Tibial artery (tissue), 4 donors: ENCODE data around the gene HOXC4.

Experiments
- DNase-seq, 2 donors: peaks; one replicate each; pipeline ENCODE4 v3.0.0-alpha.2; 2019
- H3K27ac ChIP-seq, 2 donors: fragments of 200-600 bp; sonication (generic) in 1 of 2; 1 replicate in 1 of 2; 2 replicates in 1 of 2; pipeline ENCODE4 v1.5.1; 2018 to 2019; ENCODE audit warnings: mild to moderate bottlenecking in 1 of 2
- H3K27me3 ChIP-seq, 2 donors: fragments of 200-600 bp; sonication (generic) in 1 of 2; one replicate each; pipeline versions ENCODE4 v1.5.1 to v1.6.0; 2016 to 2019
- H3K36me3 ChIP-seq, 3 donors: fragments of 200-600 bp; sonication (generic) in 2 of 3; one replicate each; pipeline ENCODE4 v1.5.1; 2016 to 2019; ENCODE audit warnings: mild to moderate bottlenecking in 2 of 3
- H3K4me1 ChIP-seq, 4 donors: fragments of 200-600 bp; sonication (generic) in 2 of 4; 1 replicate in 3 of 4; 2 replicates in 1 of 4; pipeline ENCODE4 v1.5.1; 2016 to 2019
- H3K4me3 ChIP-seq, 2 donors: fragments of 200-600 bp; sonication (generic) in 1 of 2; 1 replicate in 1 of 2; 2 replicates in 1 of 2; pipeline ENCODE4 v1.5.1; 2018 to 2019; ENCODE audit warnings: mild to moderate bottlenecking in 2 of 2
- H3K9me3 ChIP-seq, 3 donors: fragments of 200-600 bp; sonication (generic) in 1 of 3; one replicate each; pipeline ENCODE4 v1.5.1; 2016 to 2019
- CTCF ChIP-seq, 2 experiments: fragments of 200-600 bp in 1 of 2; fragments of 450-650 bp in 1 of 2; IDR thresholded peaks; one replicate each; pipeline ENCODE4 v1.5.1; 2017 to 2019; ENCODE audit warnings: antibody characterized with exemption in 2 of 2, mild to moderate bottlenecking in 1 of 2, moderate library complexity in 1 of 2
- intact Hi-C: fragments of 100-400 bp; cut with DNase I; formaldehyde crosslinking; loops from one replicate; pipeline ENCODE4 v1.15.0; 2023; ENCODE audit warnings: low total_unique reads

HOXC4 gene

GRCh38 chr12:54058128-54058768 is 4.6 kb downstream of the HOXC4 start:
- H3K36me3 ChIP-seq: no peaks in the 10 kb centered on the region
- H3K4me1 ChIP-seq: peaks cover 0 to 11% (median 8%) of the 10 kb centered on the region in 4 donors
- H3K27me3 ChIP-seq: no peaks in the 10 kb centered on the region
- H3K9me3 ChIP-seq: no peaks in the 10 kb centered on the region
- TF ChIP-seq CTCF (IDR thresholded peaks at IDR 0.05): no peak
- DNase-seq: no peak
- H3K27ac ChIP-seq: no peak overlapping the region
- intact Hi-C loops: no loop called here
- H3K4me3 ChIP-seq: no peak overlapping the region

GRCh38 chr12:54059668-54060067 is 6.0 kb downstream of the HOXC4 start:
- intact Hi-C loops: no loop called here
- no peaks in the 10 kb centered on the region for H3K36me3 ChIP-seq
- H3K27me3 ChIP-seq: no peaks in the 10 kb centered on the region
- no peak overlapping the region for H3K4me3 ChIP-seq
- peaks cover 0 to 9% (median 5%) of the 10 kb centered on the region in 4 donors for H3K4me1 ChIP-seq
- no peak for DNase-seq
- no peak for TF ChIP-seq CTCF (IDR thresholded peaks at IDR 0.05)
- H3K27ac ChIP-seq: no peak overlapping the region
- H3K9me3 ChIP-seq: no peaks in the 10 kb centered on the region

GRCh38 chr12:54060174-54060974 is 6.7 kb downstream of the HOXC4 start:
- H3K27me3 ChIP-seq: no peaks in the 10 kb centered on the region

GRCh38 chr12:54060975-54061778 is 7.5 kb downstream of the HOXC4 start:
- H3K36me3 ChIP-seq: no peaks in the 10 kb centered on the region
- H3K4me3 ChIP-seq: no peak overlapping the region
- no peaks in the 10 kb centered on the region for H3K27me3 ChIP-seq
- H3K27ac ChIP-seq: no peak overlapping the region
- intact Hi-C loops: no loop called here
- H3K9me3 ChIP-seq: no peaks in the 10 kb centered on the region
- DNase-seq: no peak
- peaks cover 0 to 9% (median 3%) of the 10 kb centered on the region in 4 donors for H3K4me1 ChIP-seq
- TF ChIP-seq CTCF (IDR thresholded peaks at IDR 0.05): no peak

More at GRCh38 chr12:54060174-54060974, 6.7 kb downstream of the HOXC4 start:
- TF ChIP-seq CTCF (IDR thresholded peaks at IDR 0.05): no peak
- Histone ChIP-seq H3K9me3 (no peaks in the 10 kb centered on the region), H3K4me3 (no peak overlapping the region), H3K4me1 (peaks cover 0 to 9% (median 3%) of the 10 kb centered on the region in 4 donors), H3K36me3 (no peaks in the 10 kb centered on the region), H3K27ac (no peak overlapping the region)
- intact Hi-C loops: no loop called here
- no peak for DNase-seq

- Histone ChIP-seq H3K27ac (no peak overlapping the region), H3K27me3 (no peaks in the 10 kb centered on the region), H3K4me3 (no peak overlapping the region), H3K36me3 (no peaks in the 10 kb centered on the region), H3K9me3 (no peaks in the 10 kb centered on the region), H3K4me1 (peaks cover 0 to 13% (median 6%) of the 10 kb centered on the region in 4 donors)
- intact Hi-C loops: no loop called here
- DNase-seq: no peak
- TF ChIP-seq CTCF (IDR thresholded peaks at IDR 0.05): no peak
Measured at GRCh38 chr12:54065677-54066076, 12.0 kb downstream of the HOXC4 start.
